Mucosa of descending colon (tissue), 3 donors: Measurements from ENCODE around the gene MICAL1. TPM values are rescaled to one million over a fixed set of nuclear protein-coding genes. Genes with fewer than 3 reads are reported as not detected.

Experiments used
- ATAC-seq: fragments of 200-7000 bp; cut with Tn5 transposase; one replicate; pipeline ENCODE4 v1.9.1; 2020; ENCODE audit warnings: mild to moderate bottlenecking, moderate library complexity
- DNase-seq, 3 donors: peaks; one replicate each; pipeline ENCODE4 v3.0.0-alpha.2; 2020
- H3K36me3 ChIP-seq: fragments of 200-600 bp; one replicate; pipeline ENCODE4 v1.8.0; 2021; ENCODE audit warnings: low read depth, mild to moderate bottlenecking
- H3K4me1 ChIP-seq: fragments of 200-600 bp; one replicate; pipeline ENCODE4 v1.8.0; 2021; ENCODE audit warnings: low read depth, mild to moderate bottlenecking
- H3K4me3 ChIP-seq: fragments of 200-600 bp; one replicate; pipeline ENCODE4 v1.8.0; 2021; ENCODE audit warnings: mild to moderate bottlenecking
- H3K9me3 ChIP-seq: fragments of 200-600 bp; one replicate; pipeline ENCODE4 v1.8.0; 2021; ENCODE audit warnings: mild to moderate bottlenecking
- CTCF ChIP-seq: fragments of 200-600 bp; IDR thresholded peaks from one replicate; pipeline ENCODE4 v1.8.0; 2022; ENCODE audit warnings: antibody characterized with exemption, mild to moderate bottlenecking
- intact Hi-C, 2 donors: fragments of 100-400 bp; cut with DNase I in 1 of 2; cut with micrococcal nuclease in 1 of 2; formaldehyde crosslinking; loops; one replicate each; pipeline versions ENCODE4 v1.11.0 to v1.11.1; 2022; cut with DNase I, micrococcal nuclease
- total RNA-seq, 3 donors: library from RNA; stranded (reverse); fragmentation: NEBNext Ultra II Directional in 2 of 3; extraction: Animal tissue kit (Norgen Biotek cat#: 25700) in 2 of 3; gene quantifications; one replicate each; pipeline versions ENCODE4 v1.2.1 to v1.2.4, GENCODE V29; 2021 to 2023
- donor health status: DM: no; HTN: no; CAD: no; lungs with moderate emphysema.
- donor health status: DM: no; HTN: no; CAD: no.
- donor health status: DM: no; HTN: yes; CAD: no.

MICAL1 gene
- total RNA-seq, 3 donors from 2014 or later, result 43.1 to 72.9 (median 57.8) TPM

- ATAC-seq (no peak), DNase-seq (no peak)
- Histone ChIP-seq H3K36me3 (no peaks in the 10 kb centered on the region), H3K9me3 (no peaks in the 10 kb centered on the region), H3K4me1 (peaks cover 12% of the 10 kb centered on the region), H3K4me3 (no peak overlapping the region)
- TF ChIP-seq CTCF, result no peak
- intact Hi-C loops, result no loop called here
These were observed 4.8 kb downstream of the MICAL1 start for GRCh38 chr6:109450801-109451200.

DNA sequence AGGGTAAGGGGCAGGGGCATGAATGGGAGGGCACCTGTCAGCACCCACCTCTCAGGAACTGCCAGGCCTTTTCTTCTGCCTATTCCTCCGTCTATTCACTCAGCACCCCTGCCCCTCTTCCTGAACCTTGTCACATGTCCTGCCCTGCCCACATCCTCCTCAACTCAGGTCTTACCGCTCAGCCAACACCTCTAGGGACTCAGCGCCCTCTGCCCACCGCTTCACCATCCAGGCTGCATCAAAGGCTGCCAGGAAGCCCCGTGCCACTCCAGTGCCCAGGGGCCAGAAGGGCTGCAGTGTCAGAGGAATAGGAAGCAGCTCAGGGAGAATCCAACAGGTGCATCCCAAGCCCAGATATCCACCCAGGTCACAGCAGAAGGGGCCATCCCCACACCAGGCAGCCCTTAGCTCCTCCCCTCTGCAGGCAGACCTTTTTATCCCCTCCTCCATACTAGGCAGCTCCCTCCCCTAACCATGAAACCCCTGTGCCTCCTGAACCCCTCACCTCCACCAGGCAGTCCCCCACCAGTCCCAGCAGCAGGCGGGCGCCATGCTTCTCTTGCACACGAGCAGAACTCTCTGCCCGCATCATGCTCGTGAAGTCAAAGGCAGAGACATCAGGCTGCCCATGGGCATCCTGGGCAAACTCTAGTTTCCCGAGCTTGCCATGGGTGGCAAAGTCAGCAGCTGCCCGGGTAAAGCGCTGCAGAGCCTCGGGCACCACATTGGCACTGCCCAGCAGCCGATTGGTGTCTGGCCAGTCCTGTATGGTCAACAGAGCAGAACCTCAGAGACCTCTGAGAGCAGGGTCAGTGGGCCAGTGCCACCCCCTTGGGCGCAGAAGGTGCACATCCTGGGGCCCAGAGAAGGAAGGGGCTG is 5.5 kb downstream of the MICAL1 start:
- DNase-seq (peak in 1 of 3 donors; percentile 76), ATAC-seq (peak; percentile 31)
- Histone ChIP-seq H3K36me3 (no peaks in the 10 kb centered on the region), H3K4me1 (peaks cover 14% of the 10 kb centered on the region), H3K9me3 (no peaks in the 10 kb centered on the region), H3K4me3 (no peak overlapping the region)
- intact Hi-C loops, result no loop called here
- TF ChIP-seq CTCF, result no peak

GRCh38 chr6:109449064-109449794 is 6.3 kb downstream of the MICAL1 start:
- no peak for TF ChIP-seq CTCF
- peaks cover 13% of the 10 kb centered on the region for H3K4me1 ChIP-seq
- ATAC-seq (no peak), DNase-seq (no peak)
- no peak overlapping the region for H3K4me3 ChIP-seq
- H3K9me3 ChIP-seq, result no peaks in the 10 kb centered on the region
- H3K36me3 ChIP-seq, result no peaks in the 10 kb centered on the region
- intact Hi-C loops, result no loop called here

DNA sequence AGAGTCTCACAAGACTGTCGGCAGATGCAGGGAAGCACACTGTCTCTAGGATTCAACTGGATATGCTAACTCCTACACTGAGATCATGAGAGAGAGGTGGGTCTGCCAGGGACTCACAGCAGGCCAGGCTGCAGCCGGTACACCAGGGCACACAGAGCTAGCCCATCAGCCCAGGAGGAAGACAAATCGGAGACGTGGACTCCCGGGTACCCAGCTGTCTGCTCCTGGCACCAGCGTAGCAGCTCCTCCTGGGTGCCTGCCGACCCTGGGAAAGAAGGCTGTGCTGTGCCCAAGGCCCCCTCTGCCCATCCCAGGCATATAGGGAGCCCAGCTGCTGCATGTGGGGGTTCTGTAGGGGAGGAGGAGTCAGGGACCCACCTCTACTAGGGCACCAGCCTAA is 7.0 kb downstream of the MICAL1 start:
- no peak for TF ChIP-seq CTCF
- ATAC-seq (no peak), DNase-seq (no peak)
- no peak overlapping the region for H3K4me3 ChIP-seq
- peaks cover 9% of the 10 kb centered on the region for H3K4me1 ChIP-seq
- no peaks in the 10 kb centered on the region for H3K36me3 ChIP-seq
- no peaks in the 10 kb centered on the region for H3K9me3 ChIP-seq
- intact Hi-C loops, result no loop called here

- intact Hi-C loops, result no loop called here
- no peaks in the 10 kb centered on the region for H3K36me3 ChIP-seq
- no peak for TF ChIP-seq CTCF
- no peak overlapping the region for H3K4me3 ChIP-seq
- no peak for DNase-seq
- peaks cover 9% of the 10 kb centered on the region for H3K4me1 ChIP-seq
- H3K9me3 ChIP-seq, result no peaks in the 10 kb centered on the region
- ATAC-seq, result peak; percentile 53
These were observed 7.6 kb downstream of the MICAL1 start for GRCh38 chr6:109447878-109448555.
